ENCODE data around the gene SLC25A45. TPM values are rescaled to one million over a fixed set of nuclear protein-coding genes. Genes with fewer than 3 reads are reported as not detected.

SLC25A45 gene
- total RNA-seq, 2 experiments from 2014 or later = 40.0 to 40.8 TPM

DNA sequence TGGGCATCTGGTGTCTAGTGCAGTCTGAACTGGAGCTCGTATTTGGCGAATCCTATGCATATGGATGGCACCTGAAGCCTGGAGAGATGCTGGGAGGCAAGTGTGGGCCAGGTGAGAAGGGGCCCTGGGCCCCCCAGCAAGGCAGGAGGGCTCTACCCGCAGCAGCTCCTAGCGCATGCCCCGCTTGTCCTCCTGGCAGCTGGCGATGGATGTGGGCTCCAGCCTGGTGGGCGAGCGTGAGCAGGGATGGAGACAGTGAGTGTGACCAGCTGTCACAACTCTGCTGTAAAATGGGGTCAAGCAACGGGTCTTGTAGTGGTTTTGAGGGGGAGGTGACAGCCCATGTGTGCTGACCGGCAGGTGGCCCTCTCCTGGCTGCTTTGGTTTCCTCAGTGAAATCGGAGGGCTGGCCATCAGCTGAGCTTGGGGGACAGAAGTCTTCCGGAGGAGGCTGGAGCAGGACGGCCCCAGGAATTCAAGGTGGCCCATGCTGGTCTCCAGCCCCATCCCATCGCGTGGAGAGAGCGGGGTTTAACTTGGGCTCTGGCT, 16.0 kb upstream of the SLC25A45 start:
- no peak for TF ChIP-seq CTCF (IDR thresholded peaks at IDR 0.05)
- peaks cover 65% of the 10 kb centered on the region for H3K36me3 ChIP-seq (ENCODE audit: insufficient read depth, low read length)
- no peak overlapping the region for H3K27ac Mint-ChIP-seq
- H3K9me3 ChIP-seq (ENCODE audit: control insufficient read depth in 1 of 2, insufficient read depth in 1 of 2, low read length in 2 of 2) = no peaks in the 10 kb centered on the region
- no peaks in the 10 kb centered on the region for H3K27me3 ChIP-seq (ENCODE audit: control insufficient read depth in 1 of 2, insufficient read depth in 2 of 2, low read length in 2 of 2)
- ChIA-PET CTCF (interaction anchor here (1.3 kb wide), 1 partner anchor 16 kb away, joined by 3 read pairs; no protein-coding TSS in a partner anchor), POLR2A (interaction anchor here (0.8 kb wide), 1 partner anchor 99 kb away, joined by 3 read pairs; no protein-coding TSS in a partner anchor)
- DNase-seq = no peak
- H3K27me3 Mint-ChIP-seq = no peaks in the 10 kb centered on the region
- intact Hi-C loops (cut with DNase I, micrococcal nuclease) = no loop called here
- no peak overlapping the region for H3K27ac ChIP-seq (ENCODE audit: low read depth in 1 of 2, low read length in 2 of 2)
- no peaks in the 10 kb centered on the region for H3K4me1 ChIP-seq (ENCODE audit: insufficient read depth, low read length)
- no peak overlapping the region for H3K4me3 Mint-ChIP-seq
- H3K9me3 Mint-ChIP-seq = no peaks in the 10 kb centered on the region
- peaks cover 52% of the 10 kb centered on the region for H3K36me3 Mint-ChIP-seq (ENCODE audit: low read depth)
- no peak overlapping the region for H3K4me3 ChIP-seq (ENCODE audit: low read length)
- no peak for ATAC-seq (ENCODE audit: poor library complexity)
- peaks cover 2% of the 10 kb centered on the region for H3K4me1 Mint-ChIP-seq (ENCODE audit: low read depth)

DNA sequence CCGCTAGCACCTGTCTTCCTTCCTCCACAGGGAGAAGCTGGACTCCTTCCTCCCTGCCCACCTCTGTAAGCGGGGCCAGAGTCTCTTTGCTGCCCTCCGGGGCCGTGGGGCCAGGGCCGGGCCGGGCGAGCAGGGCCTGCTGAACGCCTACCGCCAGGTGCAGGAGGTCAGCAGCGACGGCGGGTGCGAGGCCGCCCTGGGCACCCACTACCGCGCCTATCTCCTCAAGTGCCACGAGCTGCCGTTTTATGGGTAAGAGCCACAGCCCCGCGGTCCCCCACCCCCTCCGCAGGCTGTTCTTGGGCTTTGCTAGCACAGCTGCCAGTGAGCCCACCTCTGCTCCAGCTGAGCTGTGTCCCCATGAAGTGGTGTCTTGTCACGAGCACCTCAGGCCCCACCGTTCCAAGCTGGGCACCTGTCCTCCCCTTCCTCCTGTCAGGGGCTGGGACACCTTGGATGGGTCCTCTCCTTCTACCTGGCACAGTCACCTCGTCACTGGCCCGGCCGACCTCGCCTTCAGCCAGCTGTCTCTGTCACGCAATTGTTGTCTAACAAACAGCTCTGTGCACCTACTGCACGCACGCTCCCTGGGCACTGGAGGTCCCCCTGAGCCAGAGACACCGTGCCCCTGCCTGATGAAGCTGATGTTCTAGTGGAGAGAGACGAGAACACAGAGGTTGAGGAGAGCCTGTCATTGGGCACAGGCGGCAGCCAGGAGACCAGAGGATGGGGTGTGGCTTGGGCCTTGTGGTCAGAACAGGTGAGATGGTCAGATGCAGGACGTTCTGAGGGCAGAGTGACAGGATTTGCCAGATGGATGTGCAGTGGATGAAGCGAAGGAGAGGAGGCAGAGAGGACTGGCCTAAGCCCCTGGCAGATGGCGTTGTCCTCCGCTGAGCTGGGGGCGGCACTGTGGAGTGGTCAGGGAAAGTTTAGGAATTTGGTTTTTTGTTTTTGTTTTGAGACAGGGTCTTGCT, 14.6 kb upstream of the SLC25A45 start:
- Mint-ChIP-seq H3K4me3 (no peak overlapping the region), H3K9me3 (no peaks in the 10 kb centered on the region), H3K36me3 (ENCODE audit: low read depth) (peaks cover 53% of the 10 kb centered on the region), H3K27ac (no peak overlapping the region), H3K4me1 (ENCODE audit: low read depth) (no peaks in the 10 kb centered on the region), H3K27me3 (no peaks in the 10 kb centered on the region)
- no peak for TF ChIP-seq CTCF (IDR thresholded peaks at IDR 0.05)
- ChIA-PET POLR2A (no interaction called here), CTCF (interaction anchor here (1.3 kb wide), 1 partner anchor 15 kb away, joined by 3 read pairs; no protein-coding TSS in a partner anchor)
- Histone ChIP-seq H3K27ac (ENCODE audit: low read depth in 1 of 2, low read length in 2 of 2) (no peak overlapping the region), H3K9me3 (ENCODE audit: control insufficient read depth in 1 of 2, insufficient read depth in 1 of 2, low read length in 2 of 2) (no peaks in the 10 kb centered on the region), H3K36me3 (ENCODE audit: insufficient read depth, low read length) (peaks cover 76% of the 10 kb centered on the region), H3K27me3 (ENCODE audit: control insufficient read depth in 1 of 2, insufficient read depth in 2 of 2, low read length in 2 of 2) (no peaks in the 10 kb centered on the region), H3K4me1 (ENCODE audit: insufficient read depth, low read length) (no peaks in the 10 kb centered on the region), H3K4me3 (ENCODE audit: low read length) (no peak overlapping the region)
- ATAC-seq (ENCODE audit: poor library complexity) (no peak), DNase-seq (no peak)
- intact Hi-C loops (cut with DNase I, micrococcal nuclease) = no loop called here

GRCh38 chr11:65395961-65396530, 13.6 kb upstream of the SLC25A45 start:
- no peaks in the 10 kb centered on the region for H3K27me3 ChIP-seq (ENCODE audit: control insufficient read depth in 1 of 2, insufficient read depth in 2 of 2, low read length in 2 of 2)
- intact Hi-C loops (cut with DNase I, micrococcal nuclease) = no loop called here
- Mint-ChIP-seq H3K9me3 (no peaks in the 10 kb centered on the region), H3K4me1 (ENCODE audit: low read depth) (no peaks in the 10 kb centered on the region), H3K36me3 (ENCODE audit: low read depth) (peaks cover 51% of the 10 kb centered on the region), H3K27me3 (no peaks in the 10 kb centered on the region), H3K4me3 (no peak overlapping the region), H3K27ac (no peak overlapping the region)
- peaks cover 77% of the 10 kb centered on the region for H3K36me3 ChIP-seq (ENCODE audit: insufficient read depth, low read length)
- H3K9me3 ChIP-seq (ENCODE audit: control insufficient read depth in 1 of 2, insufficient read depth in 1 of 2, low read length in 2 of 2) = no peaks in the 10 kb centered on the region
- TF ChIP-seq CTCF (IDR thresholded peaks at IDR 0.05) = no peak
- no peak for ATAC-seq (ENCODE audit: poor library complexity)
- CTCF ChIA-PET = no interaction called here
- POLR2A ChIA-PET = no interaction called here
- H3K4me3 ChIP-seq (ENCODE audit: low read length) = no peak overlapping the region
- H3K4me1 ChIP-seq (ENCODE audit: insufficient read depth, low read length) = peaks cover 2% of the 10 kb centered on the region
- DNase-seq = no peak
- no peak overlapping the region for H3K27ac ChIP-seq (ENCODE audit: low read depth in 1 of 2, low read length in 2 of 2)

Measured in CD4-positive, alpha-beta T cell (primary cell).